Measurements from ENCODE around the gene CDH4. TPM values are rescaled to one million over a fixed set of nuclear protein-coding genes. Genes with fewer than 3 reads are reported as not detected.

Gene CDH4
- total and polyA plus RNA-seq, 7 donors: under 0.01 to 0.06 TPM; not detected in 5

DNA sequence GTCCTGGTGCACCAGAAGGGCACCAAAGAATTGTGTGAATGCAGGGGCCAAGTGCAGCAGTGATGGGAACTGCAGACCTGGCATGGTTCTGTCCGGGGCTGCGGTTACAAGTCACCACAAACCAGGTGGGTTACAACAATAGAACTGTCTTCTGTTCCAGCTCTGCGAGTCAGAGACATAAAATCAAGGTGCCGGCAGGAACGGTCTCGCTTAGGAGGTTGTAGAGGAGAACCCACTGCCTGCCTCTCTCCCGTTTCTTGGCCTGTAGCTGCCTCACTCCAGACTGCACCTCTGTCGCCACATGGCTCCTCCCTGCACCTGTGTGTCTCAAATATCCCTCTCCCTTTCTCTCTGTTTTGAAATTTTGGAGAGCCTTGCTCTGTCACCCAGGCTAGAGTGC lies 670.4 kb downstream of the CDH4 start:
- no peaks in the 10 kb centered on the region for H3K9me3 ChIP-seq
- H3K4me3 ChIP-seq: no peak overlapping the region
- H3K27ac ChIP-seq: no peak overlapping the region
- H3K4me1 ChIP-seq: no peaks in the 10 kb centered on the region
- TF ChIP-seq POLR2AphosphoS5 (IDR thresholded peaks at IDR 0.05) (no peak), EP300 (IDR thresholded peaks at IDR 0.05) (no peak), POLR2A (IDR thresholded peaks at IDR 0.05) (no peak)
- TF ChIP-seq, protein P1, sequence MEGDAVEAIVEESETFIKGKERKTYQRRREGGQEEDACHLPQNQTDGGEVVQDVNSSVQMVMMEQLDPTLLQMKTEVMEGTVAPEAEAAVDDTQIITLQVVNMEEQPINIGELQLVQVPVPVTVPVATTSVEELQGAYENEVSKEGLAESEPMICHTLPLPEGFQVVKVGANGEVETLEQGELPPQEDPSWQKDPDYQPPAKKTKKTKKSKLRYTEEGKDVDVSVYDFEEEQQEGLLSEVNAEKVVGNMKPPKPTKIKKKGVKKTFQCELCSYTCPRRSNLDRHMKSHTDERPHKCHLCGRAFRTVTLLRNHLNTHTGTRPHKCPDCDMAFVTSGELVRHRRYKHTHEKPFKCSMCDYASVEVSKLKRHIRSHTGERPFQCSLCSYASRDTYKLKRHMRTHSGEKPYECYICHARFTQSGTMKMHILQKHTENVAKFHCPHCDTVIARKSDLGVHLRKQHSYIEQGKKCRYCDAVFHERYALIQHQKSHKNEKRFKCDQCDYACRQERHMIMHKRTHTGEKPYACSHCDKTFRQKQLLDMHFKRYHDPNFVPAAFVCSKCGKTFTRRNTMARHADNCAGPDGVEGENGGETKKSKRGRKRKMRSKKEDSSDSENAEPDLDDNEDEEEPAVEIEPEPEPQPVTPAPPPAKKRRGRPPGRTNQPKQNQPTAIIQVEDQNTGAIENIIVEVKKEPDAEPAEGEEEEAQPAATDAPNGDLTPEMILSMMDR (IDR thresholded peaks at IDR 0.05): no peak
- DNase-seq: no peak
- no peaks in the 10 kb centered on the region for H3K36me3 ChIP-seq
- H3K27me3 ChIP-seq: peaks cover 0 to 21% (median 10%) of the 10 kb centered on the region in 3 donors
- intact Hi-C loops (cut with DNase I): no loop called here
- 77 to 84% methylated on average over 8 of the region's 8 CpGs for WGBS, 2 donors

DNA sequence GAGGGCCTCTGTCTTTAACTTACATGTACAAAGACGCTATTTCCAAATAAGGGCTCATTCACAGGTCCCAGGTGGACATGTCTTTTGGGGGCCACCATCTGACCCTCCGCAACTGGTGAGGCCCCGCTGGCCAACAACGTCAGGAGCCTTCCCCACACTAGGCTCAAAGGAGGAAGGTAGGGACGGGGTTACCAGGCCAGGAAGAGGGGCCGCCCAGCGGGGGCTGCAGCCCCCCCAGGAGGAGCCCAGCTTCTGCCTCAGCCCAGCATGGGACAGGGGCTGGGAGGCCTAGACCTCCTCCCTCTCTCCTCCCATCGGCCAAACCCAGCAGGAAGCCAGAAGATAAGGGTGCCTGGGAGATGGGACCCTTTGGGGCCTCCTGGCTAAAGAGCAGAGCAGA lies 670.9 kb downstream of the CDH4 start:
- no peak for DNase-seq
- 79 to 89% methylated on average over 8 of the region's 8 CpGs for WGBS, 2 donors
- H3K9me3 ChIP-seq: no peaks in the 10 kb centered on the region

DNA sequence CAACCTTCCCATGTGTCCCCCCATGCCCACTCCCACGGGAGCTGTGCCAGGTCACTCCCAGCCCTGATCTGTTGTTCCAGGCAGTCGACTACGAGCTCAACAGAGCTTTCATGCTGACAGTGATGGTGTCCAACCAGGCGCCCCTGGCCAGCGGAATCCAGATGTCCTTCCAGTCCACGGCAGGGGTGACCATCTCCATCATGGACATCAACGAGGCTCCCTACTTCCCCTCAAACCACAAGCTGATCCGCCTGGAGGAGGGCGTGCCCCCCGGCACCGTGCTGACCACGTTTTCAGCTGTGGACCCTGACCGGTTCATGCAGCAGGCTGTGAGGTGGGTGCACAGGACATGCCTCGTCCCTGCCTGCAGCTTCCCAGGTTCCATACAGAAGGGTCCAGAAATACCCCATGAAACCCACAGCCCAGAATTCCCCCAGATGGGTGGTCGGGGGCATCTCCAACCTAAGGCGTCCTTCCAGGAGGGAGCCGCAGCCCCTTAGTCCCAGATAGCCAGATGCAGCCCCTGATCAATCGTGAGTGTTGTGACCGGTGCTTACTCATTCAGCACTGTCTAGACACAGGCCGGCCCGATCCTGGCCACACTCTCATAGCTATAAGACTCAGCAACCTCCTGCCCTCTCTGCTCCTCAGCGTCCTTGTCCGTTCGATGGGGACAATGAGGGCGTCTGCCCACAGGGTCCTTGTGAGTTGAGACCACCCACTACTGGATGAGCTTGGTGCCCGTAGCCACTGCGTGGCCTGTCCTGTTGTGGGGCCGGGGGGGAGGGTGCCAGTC lies 671.5 kb downstream of the CDH4 start:
- Histone ChIP-seq H3K36me3 (no peaks in the 10 kb centered on the region), H3K4me3 (no peak overlapping the region), H3K4me1 (no peaks in the 10 kb centered on the region), H3K9me3 (no peaks in the 10 kb centered on the region), H3K27me3 (peaks cover 0 to 21% (median 10%) of the 10 kb centered on the region in 3 donors), H3K27ac (no peak overlapping the region)
- TF ChIP-seq EP300 (IDR thresholded peaks at IDR 0.05) (no peak), POLR2AphosphoS5 (IDR thresholded peaks at IDR 0.05) (no peak), POLR2A (IDR thresholded peaks at IDR 0.05) (no peak)
- TF ChIP-seq, protein P1 (IDR thresholded peaks at IDR 0.05): no peak
- intact Hi-C loops (cut with DNase I): no loop called here
- WGBS, 2 donors: 86 to 87% methylated on average over 28 of the region's 28 CpGs
- DNase-seq: no peak

More for the DNA sequence above, 670.9 kb downstream of the CDH4 start:
- H3K36me3 ChIP-seq: no peaks in the 10 kb centered on the region
- H3K4me3 ChIP-seq: no peak overlapping the region
- no peak overlapping the region for H3K27ac ChIP-seq
- peaks cover 0 to 21% (median 10%) of the 10 kb centered on the region in 3 donors for H3K27me3 ChIP-seq
- intact Hi-C loops (cut with DNase I): no loop called here
- TF ChIP-seq, protein P1 (IDR thresholded peaks at IDR 0.05): no peak
- TF ChIP-seq POLR2AphosphoS5 (IDR thresholded peaks at IDR 0.05) (no peak), EP300 (IDR thresholded peaks at IDR 0.05) (no peak), POLR2A (IDR thresholded peaks at IDR 0.05) (no peak)
- H3K4me1 ChIP-seq: no peaks in the 10 kb centered on the region

DNA sequence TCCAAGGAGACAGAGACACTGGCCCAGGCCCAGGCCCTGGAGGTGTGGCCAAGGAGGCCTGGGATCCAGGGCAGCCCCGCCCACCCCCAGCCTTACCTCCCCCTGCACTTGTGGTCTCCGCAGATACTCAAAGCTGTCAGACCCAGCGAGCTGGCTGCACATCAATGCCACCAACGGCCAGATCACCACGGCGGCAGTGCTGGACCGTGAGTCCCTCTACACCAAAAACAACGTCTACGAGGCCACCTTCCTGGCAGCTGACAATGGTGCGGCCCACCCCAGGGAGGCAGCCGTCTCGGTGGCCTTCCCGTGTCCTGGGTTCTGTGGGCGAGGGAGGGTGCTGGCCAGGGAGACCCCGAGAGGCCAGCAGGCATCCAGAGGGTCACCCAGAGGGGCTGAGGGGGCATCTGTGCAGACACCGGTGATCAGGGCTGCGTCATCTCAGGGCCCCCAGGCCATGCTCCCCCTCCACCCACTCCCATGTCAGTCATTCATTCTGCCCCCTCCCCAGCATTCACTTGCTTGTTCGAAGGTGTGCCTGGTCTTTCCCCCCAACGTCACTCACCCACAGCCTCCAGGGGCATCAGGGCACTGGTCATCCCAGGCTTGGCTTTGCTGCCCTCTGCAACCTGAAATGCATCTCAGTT lies 672.3 kb downstream of the CDH4 start:
- intact Hi-C loops (cut with DNase I): no loop called here
- Histone ChIP-seq H3K27me3 (peaks cover 0 to 21% (median 10%) of the 10 kb centered on the region in 3 donors), H3K9me3 (no peaks in the 10 kb centered on the region), H3K36me3 (no peaks in the 10 kb centered on the region), H3K4me3 (no peak overlapping the region), H3K4me1 (no peaks in the 10 kb centered on the region), H3K27ac (no peak overlapping the region)
- no peak for DNase-seq
- TF ChIP-seq EP300 (IDR thresholded peaks at IDR 0.05): no peak
- WGBS, 2 donors: 85 to 89% methylated on average over 19 of the region's 19 CpGs

DNA sequence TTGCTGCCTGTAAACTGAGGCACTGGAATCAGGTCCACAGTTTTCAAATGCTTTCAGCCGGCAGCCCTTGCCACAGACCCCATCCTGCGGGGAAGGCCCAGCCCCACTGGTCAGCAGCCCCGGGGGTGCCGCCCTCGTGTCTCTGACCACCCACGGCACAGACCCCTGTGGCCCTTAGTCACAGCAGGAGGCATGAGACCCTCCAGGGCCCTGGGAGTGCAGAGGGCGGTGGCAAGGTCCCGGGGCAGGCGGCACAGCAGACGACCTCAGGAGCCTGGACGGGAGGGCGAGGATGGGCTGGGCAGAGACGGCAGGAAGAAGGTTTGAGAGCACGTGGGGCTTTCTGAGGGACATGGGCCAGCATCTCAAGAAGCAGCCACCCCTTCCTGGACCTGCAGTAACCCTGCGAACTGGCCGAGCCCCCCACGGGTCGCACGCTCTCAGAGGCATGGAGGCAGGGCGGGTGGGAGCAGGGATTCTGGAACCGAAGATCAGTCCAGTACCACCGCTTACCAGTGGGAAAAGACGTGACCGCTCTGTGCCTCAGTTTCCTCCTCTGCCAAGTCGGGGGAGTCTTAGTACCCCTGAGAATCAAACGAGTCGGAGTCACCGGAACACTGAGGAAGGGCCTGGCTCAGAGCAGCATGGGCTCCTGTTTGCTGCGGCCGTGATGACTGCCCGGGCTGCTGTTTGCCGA lies 672.9 kb downstream of the CDH4 start:
- intact Hi-C loops (cut with DNase I): no loop called here
- 80 to 91% methylated on average over 32 of the region's 32 CpGs for WGBS, 2 donors
- Histone ChIP-seq H3K27ac (no peak overlapping the region), H3K4me3 (no peak overlapping the region), H3K9me3 (no peaks in the 10 kb centered on the region), H3K4me1 (no peaks in the 10 kb centered on the region), H3K27me3 (peaks cover 0 to 21% (median 10%) of the 10 kb centered on the region in 3 donors), H3K36me3 (no peaks in the 10 kb centered on the region)
- no peak for TF ChIP-seq EP300 (IDR thresholded peaks at IDR 0.05)
- TF ChIP-seq POLR2A (IDR thresholded peaks at IDR 0.05): no peak
- TF ChIP-seq, protein P1 (IDR thresholded peaks at IDR 0.05): no peak
- TF ChIP-seq POLR2AphosphoS5 (IDR thresholded peaks at IDR 0.05): no peak
- DNase-seq: no peak

Data from sigmoid colon (tissue), 7 donors.